ENCODE measurements around the gene GPR146. TPM values are rescaled to one million over a fixed set of nuclear protein-coding genes. Genes with fewer than 3 reads are reported as not detected.

Gene GPR146
- total RNA-seq, 1 donor from 2014 or later: 15.8 TPM

DNA sequence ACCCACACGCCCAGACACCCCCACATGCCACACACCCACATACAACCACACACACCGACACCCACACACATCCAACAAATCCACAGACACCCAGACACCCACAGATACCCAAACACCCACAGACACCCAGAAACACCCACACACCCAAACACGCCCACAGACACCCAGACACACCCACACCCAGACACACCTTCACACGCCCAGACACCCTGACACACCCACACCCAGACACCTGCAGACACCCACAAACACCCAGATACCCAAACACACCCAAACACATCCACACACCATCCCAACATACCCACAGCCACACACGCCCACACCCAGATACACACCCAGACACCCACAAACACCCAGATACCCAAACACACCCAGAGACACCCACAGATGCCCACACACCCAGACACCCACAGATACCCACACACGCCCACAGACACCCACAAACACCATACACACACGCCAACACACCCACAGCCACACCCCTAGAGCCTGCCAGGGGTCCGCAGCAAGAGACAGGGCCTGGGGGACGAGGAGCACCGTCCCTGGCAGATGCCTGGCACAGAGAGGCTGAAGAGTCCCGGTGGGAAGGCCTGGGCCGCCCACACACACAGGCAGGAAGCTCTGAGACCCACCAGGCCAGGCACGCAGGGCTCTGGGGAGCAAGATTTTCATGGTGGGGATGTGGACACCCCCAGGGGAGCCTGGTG is 32.9 kb upstream of the GPR146 start:
- no peak for DNase-seq

DNA sequence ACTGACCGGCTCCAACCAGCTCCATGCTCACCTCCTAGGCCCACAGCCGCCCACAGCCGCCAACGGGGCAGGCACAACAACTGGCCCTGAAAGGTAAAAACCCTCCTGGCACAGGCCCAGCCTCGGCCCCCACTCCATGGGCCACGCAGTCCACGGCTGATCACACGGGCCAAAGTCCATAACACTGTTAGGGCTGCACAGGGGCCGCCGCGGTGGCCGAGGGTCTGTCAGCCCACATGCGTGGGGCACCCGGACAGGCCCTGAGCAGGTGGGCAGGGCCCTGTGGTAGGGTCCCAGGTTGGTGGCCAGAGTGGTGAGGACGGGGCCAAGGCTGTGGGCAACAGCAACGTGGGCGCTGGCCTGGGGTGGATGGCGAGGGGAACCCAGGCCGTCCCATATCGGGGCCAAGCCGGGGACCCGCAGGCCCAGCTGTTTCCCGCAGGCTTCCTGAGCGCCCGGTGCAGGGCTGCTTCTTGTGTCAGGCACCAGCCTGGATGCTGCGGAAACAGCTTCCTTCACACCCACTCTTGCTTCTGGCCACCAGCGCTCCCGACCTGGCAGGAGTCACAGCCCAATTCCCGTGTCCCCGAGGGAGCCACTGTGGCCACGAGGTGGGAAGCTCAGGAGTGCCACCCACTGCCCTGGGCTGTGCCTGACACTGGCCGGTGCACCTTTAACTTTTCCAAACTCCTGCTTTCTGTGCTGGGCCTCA is 32.2 kb upstream of the GPR146 start:
- DNase-seq: no peak

- DNase-seq: peak; percentile 0
Measured at GRCh38 chr7:1012716-1013095, 31.6 kb upstream of the GPR146 start.

- peak; percentile 17 for DNase-seq
Measured at GRCh38 chr7:1013581-1013980, 30.8 kb upstream of the GPR146 start.

- peak; percentile 0 for DNase-seq
Measured at GRCh38 chr7:1014681-1015080, 29.7 kb upstream of the GPR146 start.

DNA sequence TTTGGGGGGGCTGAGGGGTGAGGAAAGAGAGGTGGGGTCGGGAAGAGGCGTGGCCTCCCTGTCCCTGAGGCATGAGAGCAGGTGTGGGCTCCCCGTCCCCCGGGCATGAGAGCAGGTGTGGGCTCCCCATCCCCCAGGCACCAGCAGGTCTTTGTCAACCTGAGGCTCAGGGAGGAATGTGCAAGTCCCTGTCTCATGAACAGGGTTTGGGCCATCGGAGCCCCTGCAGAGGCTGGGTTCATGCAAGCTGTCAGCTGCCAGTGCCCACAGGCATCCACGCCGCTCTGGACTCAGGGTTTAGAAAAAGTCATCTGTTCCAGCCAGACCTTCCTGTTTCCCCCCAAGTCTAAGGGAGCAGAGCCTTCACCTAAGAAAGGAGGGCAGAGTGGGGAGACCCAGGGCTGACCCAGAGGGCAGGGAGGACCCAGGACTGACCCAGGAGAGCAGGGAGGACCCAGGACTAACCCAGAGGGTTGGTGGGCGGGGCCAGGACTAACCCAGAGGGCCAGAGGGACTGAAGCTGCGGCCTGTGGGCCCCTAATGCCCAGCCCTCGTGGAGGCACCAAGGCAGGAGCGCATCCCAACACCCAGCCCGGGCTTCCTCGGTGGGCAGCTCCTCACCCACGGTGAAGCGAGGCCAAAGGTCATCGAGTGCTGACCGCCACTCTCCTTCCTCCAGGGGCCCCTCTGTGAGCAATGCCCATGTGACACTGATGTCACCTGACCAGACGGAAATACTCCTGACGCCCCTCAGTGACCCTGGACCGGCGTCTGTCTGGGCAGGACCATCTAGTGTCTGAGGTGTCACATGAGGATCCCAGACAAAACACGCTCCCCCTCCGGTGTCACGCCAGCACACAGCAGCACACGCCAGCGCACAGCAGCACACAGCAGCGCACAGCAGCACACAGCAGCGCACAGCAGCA is 28.9 kb upstream of the GPR146 start:
- DNase-seq: peak; percentile 6

- DNase-seq: no peak
Measured at GRCh38 chr7:1016577-1017531, 27.5 kb upstream of the GPR146 start.

DNA sequence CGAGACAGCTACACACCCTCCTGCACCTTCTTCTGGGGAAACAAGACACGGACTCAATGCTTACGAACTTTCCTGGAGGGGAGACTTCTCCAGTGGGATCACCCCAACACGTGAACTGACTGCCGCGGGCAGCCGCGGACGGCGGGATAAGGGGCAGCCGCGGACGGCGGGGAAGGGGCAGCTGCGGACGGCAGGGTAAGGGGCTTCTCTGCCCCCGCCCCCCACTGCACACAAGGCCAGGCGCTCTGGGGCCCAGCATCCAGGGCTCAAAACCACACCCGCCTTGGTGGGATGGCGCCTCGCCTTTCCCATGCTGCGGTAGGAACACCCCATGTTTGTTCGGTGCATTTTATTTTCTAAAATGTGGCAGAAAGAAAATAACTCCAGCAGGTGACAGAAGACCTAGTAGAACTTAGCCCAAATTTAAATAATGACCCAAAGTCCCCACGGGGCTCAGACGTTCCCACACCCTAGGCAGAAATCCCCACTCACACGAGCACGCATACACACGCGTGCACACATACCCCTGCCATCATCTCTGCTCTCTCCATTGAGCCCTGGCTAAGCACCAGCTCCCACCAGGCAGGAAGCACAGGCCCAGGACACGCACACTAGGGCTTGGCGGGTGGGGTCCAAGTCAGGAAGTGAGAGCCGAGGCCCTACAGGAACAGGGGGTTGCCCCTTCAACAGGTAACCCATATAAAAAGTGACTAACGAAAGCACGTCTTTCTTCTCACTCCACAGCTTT is 26.6 kb upstream of the GPR146 start:
- no peak for DNase-seq

GRCh38 chr7:1018334-1018695 is 26.0 kb upstream of the GPR146 start:
- no peak for DNase-seq

DNA sequence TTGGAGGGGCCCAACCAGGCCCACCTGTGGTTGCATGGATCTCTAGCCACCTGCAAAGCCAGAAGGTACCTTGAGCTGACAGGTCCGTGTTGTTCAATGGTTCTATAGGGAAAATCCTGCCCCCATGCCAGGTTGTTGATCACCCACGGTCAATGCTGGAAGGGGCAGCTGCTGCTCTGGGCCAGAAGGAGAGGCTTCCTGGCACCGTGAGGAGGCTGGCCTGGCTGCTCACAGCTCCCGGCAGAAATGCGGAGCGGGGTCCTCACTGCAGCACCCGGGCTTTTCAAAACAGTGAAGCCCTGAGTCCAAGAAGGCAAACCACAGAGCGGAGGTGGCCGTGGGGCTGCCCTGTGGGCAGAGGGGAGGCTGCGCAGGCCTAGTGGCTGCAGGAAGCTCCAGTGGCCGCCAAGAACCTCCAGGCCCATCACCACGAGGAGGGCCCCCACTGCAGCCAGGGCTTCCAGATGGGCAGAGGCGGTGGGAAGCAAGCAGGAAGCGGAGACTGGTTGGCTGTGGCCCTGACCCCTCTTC is 25.0 kb upstream of the GPR146 start:
- no peak for DNase-seq

DNA sequence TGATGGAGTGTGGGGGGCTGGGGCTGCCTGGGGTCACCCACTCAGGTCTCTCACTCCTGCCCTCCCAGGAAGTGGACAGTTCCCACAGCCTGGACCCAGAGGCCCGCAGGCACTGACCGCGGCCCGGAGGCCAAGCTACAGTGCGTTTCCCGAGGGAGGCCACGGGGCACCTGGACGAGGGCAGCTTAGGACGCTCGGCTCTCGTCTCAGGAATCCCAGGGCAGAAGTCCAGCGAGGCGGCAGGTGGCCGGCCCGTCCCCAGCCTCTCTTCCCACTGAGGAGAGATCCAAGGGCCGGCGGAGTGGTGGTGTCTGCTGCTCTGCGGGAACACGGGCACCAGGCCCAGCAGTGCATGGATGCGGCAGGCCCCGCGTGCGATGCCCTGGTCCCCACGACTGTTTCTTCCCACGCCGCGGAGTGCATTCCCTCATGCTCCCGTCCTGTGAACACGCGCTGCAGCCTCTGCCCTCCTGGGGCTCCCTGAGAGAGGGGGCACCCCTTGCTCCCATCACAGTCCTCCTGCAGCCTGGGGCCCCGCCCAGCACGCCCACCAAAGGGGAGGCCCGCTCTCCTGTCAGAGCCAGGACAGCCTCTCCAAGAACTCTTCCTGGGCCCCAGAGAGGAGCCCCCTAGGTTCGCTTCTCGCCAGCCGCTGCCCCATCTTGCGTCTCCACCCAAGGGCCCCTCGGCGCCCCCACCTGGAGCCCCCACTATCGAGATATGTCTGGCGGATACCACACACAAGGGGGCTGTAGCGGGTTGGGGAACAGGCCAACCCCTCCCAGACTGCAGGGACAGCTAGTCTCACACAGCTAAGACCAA is 24.3 kb upstream of the GPR146 start:
- DNase-seq: peak; percentile 0

GRCh38 chr7:1020849-1021251 is 23.5 kb upstream of the GPR146 start:
- DNase-seq: no peak

DNA sequence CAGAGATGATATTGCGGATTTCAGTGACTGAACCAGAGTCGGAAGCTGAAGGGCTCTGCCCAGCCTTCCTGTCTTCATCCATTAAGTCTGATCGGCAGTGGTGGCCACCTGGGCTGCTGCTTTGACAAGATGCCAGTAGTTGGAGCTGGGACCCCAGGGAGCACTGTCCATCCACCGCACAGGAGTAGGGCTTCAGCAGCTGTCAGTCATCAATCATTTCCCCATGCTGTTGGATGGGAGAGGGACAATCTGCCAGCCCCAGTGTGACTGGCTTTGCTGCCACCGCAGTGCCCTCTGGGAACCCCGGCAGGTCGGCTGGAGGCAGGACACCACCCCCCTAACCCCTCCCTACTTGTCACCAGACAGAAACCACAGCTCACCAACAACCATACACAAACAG is 23.0 kb upstream of the GPR146 start:
- DNase-seq: no peak

- DNase-seq: no peak
Measured at GRCh38 chr7:1021931-1022330, 22.4 kb upstream of the GPR146 start.

DNA sequence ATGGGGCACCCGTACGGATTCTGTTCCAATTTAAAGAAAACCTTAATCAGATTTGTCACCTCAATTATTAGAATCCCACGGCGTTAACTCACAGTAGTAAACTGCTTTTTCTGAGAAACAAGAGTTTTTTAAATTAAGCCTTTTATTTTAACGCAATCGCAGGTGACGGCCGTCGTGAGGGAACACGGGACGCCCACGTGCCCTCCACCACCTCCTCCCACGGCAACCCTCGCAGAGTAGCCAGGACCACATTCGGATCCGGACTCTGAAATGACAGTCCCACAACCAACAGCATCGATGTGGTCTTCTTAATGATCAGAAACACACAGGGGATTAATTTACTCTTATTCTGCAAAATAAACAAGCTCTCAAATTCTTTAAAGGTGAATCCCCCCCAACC is 22.0 kb upstream of the GPR146 start:
- no peak for DNase-seq

DNA sequence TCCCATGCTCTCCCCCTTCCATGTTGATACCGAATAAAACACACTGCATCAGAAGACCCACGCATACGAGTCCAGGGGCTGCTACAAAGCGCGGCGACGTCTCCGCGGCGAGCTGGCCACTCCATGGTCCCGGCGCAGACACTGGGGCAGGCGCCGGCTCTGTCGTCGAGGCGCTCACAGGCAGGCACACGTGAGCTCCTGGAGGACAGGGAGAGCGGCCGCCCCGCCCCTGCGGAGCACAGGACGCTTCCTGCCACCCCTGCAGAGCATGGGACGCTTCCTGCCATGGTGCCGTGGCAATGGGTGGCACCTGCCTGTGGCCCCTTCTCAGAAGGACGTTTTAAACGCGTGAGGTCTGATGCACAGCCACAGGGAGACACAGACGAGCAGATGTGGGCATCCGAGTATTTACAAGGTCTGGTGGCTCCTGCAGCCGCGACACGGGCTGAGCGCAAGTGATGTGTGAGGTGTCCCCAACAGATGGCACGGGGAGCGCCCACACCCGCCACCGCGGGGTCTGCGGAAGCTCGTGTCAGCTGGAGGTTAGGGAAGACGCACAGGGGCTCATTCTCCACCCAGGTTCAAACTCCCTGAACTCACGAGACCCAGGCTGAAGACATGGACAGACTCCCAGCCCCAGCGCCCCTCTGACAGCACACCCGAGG is 21.4 kb upstream of the GPR146 start:
- DNase-seq: no peak

- DNase-seq: no peak
Measured at GRCh38 chr7:1024331-1024841, 20.0 kb upstream of the GPR146 start.

- DNase-seq: no peak
Measured at GRCh38 chr7:1024876-1025742, 19.2 kb upstream of the GPR146 start.

All from tongue (tissue), 2 donors.